IPS-NIHi11 (cell line): ENCODE measurements around the gene WRAP73.

Experiments used
- DNase-seq: peaks from one replicate; pipeline ENCODE4 v3.0.0; 2012; ENCODE audit warnings: mixed read lengths, low spot score

Gene WRAP73, protein sequence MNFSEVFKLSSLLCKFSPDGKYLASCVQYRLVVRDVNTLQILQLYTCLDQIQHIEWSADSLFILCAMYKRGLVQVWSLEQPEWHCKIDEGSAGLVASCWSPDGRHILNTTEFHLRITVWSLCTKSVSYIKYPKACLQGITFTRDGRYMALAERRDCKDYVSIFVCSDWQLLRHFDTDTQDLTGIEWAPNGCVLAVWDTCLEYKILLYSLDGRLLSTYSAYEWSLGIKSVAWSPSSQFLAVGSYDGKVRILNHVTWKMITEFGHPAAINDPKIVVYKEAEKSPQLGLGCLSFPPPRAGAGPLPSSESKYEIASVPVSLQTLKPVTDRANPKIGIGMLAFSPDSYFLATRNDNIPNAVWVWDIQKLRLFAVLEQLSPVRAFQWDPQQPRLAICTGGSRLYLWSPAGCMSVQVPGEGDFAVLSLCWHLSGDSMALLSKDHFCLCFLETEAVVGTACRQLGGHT

DNA sequence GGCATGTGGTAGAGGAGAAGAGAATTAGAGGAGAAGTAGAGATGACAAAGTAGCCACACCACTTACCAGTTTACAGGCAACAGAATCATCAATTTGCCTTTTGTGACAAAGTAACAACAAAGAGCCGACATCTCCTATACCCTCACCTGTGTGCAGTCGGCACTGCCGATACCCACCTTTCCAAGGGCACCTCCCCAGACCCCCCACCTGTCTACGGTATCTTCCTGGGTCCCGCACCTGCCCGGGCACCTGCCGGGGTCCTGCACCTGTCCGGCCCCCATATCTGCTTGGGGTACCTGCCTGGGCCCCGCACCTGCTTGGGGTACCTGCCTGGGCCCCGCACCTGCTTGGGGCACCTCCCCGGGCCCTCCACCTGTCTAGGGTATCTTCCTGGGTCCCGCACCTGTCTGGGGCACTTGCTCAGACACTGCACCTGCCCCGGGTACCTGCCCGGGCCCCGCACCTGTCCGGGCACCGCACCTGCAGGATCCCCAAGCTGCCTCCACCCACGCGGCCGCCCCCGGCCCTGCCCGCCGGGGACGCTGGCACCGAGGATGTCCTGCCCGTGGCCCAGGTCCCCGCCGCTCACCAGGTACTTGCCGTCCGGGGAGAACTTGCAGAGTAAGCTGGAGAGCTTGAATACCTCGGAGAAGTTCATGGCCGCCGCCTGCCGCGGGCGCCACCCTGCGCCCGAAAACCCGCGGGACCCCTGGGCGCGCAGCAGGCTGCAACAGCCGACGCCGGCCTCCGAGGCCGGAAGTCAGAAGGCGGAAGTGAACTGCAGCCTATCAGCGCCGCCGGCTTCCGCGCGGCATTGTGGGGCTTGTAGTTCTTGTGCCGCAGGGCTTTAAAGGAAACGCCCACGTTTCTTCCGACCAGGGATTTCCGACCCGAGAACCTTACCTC lies at the start of gene WRAP73:
Gene WRAP73 (minus strand): TSS at position 762 of the 906 bp plus-strand sequence. CDS start 104 bp downstream, at position 658.
- DNase-seq, result peak; percentile 94

DNA sequence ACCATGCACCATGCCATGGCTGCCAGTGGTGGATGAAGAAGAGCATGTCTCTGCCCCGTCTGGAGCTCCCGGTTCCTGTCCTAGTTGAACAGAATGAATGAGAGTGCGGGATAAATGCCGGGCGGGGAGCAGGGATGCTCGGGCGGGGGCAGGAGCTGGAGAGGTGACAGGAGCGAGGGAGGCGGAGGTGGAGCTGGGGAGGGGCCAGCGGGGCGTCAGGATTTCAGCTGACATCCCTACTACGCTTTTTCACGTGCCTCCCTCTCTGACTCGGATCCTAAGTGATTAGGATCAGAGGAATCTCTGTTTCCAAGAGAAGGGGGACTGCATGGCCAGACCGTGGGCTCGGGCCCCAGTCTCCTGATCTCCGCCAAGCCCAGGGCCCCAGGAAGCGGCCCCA lies 49.7 kb upstream of the WRAP73 start:
- no peak for DNase-seq

DNA sequence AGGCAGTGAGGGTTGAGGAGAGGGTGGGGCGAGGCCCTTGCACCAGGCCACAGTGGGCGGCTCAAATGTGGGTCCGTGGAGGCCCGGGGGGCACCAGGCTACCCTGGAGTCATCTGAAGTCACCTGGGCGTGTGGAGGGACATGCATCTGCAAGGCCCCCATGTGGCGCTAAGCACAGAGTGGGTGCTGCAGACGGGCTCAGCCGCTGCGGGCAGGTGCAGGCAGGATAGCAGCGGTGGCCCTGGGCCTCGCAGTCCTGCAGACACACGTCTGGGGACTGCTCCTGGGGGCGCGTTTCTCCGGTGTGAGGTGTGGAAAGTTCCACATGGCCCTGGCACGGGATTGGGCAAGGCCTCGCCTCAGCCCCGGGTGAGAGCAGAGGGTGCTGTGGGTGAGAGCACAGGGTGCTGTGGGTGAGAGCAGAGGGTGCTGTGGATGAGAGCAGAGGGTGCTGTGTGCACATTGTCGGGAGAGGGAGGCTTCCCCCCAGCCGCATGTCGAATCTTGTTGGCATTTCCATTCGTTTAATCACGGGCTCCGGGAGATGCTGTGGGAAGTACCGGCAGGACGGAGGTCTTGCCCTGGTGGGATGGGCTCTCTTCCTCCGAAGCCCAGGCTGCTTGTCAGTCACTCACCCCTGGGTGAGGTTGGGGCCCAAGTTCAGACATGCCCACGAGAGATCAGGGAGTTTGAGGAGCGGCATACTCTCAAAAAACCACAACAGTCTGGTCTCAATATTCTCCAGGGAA lies 48.9 kb upstream of the WRAP73 start:
- DNase-seq, result no peak

DNA sequence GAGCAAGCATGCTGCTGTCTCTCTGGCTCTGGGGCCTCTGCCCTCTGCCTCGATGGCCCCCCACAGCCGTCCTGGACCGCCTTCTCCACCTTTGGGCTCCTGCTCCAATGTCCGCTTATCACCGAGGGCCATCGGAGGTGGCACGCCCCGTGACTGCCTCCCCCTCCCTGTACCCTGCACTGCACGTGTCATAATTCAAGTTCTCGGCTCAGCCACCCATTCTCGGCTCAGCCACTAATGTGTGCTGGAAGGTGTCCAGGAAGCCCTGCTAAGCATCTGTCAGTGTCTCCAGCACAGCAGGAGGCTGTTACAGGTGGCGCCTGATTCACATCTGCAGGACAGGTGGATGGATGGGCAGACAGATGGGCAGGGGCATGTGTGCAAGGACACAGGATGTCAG lies 47.9 kb upstream of the WRAP73 start:
- no peak for DNase-seq

DNA sequence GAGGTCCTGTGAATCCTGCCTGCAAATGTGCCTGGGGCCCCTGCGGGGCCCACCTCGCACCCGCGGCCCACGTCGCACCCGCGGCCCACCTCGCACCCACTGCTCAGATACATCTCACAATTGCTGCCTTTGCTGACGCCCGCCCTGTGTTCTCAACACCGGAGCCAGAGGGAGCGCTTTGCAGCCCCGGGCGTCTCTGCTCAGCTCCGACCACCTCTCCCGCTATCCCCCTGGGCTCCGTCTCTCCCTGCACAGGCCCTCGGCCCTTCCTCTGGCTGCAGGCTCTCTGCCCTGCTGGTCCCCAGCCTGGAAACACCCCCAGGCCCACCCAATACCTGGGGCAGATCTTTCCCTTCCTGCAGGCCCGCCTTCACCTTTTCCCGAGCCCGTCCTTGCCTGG lies 47.2 kb upstream of the WRAP73 start:
- no peak for DNase-seq

DNA sequence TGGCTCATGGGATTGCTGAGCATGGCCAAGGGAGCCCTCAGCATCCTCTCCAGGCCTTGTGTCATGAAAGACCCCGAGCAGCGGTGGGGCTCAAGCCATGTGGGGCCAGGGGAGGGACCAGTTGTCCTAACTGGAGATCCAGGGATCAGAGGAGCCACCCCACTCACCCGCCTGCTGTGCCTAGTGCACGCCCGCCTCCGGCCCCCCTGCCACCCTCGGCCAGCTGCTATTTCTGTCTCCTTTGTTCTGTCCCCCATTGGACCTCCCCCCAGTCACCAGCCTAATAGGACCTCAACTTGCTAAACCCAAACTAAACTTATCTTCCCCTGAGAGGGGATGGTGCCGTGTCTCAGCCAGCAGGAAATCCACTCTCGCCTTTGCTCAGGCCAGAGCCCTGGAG lies 46.8 kb upstream of the WRAP73 start:
- DNase-seq, result no peak

DNA sequence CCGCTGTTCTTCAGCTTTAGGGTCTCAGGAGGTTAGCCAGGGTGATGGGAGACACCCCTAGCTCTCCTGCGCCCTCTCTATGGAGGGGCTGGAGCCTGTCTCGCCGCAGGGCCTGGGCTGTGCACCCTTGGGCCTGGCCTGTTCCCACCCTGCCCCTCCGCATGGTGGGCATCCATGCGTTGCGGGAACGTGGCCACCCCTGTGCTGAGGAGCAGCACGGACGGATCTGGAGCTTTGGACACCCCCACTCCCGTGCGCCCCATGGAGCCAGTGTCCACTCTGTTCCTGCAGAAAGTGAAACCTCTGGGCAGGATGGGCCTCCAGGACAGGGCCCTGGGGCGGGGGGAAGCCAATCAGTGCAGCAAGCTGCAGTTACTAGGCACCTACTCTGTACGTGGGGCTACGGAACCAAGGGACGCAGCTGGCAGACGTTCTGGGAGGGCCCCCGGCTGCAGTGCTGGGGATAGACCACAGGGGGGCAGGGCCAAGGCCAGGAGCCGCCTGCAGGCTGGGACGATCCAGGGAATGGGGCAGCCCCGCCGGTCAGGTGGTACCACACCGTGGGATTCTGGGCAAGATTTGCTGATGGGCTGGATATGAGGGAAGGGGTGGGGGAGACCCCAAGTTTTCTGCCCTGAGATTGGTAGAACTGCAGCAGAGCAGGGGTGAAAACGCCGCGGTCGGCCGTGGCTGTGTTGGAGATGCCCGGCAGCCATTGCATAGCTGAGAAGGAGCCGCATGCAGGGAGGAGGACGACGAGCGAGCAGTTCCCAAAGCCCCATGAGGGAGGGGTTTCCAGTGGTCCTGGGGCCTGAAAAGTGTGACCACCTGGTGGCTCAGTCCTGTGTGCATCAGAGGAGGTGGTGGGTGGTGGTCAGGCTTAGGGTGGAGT lies 45.7 kb upstream of the WRAP73 start:
- DNase-seq, result peak; percentile 95

DNA sequence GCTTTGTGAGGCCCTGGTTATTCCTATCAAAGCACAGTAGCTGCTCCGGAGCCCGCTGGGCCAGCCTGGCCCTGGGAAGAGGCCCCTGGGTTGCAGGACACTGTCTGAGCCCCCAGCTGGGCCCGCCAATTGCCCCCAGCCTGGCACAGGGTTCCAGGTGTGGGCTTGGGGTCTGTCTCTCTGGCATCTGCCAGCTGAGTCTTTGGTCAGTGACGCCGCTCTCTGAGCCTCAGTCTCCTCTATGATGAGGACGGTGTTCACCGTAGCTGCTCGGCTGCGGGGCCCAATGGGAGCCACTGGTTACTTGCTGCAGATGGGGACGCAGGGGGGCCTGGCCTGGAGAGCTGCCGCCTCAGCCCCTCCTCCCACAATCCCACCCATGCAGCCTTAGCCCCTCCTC lies 43.4 kb upstream of the WRAP73 start:
- DNase-seq, result no peak

DNA sequence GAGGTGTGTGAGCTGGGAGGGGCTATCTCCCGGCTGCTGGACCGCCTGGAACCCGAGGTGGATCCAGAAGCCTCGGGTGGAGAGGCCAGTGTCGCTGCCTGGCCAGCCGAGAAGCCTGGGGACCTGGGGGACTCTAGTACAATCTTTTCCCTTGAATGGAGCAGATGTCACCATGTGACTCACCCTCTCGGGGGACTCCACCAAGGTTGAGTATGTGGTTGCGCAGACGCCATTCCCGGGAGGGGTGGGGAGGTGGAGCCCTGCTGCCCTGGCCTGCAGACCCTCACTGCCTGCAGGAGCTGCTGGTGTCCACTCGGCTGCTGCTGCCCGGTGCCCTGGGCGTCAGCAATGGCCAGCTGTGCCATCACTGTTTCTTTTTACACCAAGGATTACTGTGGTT lies 42.7 kb upstream of the WRAP73 start:
- no peak for DNase-seq

DNA sequence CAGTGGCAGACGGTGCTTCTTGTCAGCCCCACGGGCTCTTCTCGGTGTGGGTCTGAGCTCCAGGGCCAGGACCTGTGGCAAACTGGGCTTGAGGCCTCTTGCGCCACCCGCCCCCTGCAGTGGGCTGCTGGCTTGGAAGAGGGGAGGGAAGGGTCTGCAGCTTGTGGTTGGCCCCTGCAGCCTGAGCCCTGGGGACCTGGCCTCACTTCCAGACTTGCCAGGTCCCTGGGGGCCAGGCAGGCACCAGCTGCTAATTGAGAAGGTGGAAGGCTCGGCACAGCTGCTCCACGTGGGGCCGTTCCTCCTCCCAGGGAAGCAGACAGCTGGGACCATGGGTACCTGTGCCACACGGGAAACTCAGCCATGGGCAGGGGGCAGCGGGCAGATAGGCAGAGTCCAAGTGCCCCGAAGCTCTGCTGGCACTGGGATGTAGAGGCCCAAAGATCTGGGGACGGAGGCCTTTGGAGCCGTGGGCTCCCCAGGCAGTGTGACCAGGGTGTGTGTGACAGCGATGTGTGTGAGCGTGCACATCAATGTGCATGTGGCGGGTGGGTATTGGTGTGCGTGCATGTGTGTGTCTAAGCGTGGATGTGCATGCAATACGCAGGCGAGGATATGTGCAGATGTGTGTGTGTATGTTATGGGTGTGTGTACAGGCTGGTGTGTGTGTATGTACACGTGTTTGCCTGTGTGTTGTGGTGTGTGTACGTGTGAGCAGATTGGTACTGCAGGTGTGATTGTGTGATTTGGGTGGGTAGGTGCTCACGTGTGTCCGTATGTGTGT lies 41.7 kb upstream of the WRAP73 start:
- DNase-seq, result no peak

DNA sequence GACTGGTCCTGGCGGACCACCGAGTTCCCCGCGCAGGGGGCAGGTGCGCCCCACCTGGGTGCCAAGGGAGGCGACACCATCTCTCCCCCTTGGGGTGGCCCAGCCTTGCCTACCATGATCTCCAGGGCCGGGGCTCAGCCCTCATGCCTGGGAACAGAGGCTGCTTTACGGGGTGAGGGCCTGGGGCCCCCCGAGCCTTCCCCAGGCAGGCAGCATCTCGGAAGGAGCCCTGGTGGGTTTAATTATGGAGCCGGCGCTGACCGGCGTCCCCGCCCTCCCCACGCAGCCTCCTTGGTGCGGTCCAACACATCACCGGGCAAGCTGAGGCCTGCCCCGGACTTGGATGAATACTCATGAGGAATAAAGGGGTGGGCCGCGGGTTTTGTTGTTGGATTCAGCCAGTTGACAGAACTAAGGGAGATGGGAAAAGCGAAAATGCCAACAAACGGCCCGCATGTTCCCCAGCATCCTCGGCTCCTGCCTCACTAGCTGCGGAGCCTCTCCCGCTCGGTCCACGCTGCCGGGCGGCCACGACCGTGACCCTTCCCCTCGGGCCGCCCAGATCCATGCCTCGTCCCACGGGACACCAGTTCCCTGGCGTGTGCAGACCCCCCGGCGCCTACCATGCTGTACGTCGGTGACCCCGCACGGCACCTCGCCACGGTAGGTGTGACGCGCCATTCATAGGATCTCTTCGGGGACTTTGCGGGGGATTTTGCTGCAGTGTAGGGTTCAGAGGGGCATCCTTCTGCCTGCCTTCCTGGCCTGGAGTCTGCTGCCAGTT lies 40.6 kb upstream of the WRAP73 start:
- DNase-seq, result no peak

DNA sequence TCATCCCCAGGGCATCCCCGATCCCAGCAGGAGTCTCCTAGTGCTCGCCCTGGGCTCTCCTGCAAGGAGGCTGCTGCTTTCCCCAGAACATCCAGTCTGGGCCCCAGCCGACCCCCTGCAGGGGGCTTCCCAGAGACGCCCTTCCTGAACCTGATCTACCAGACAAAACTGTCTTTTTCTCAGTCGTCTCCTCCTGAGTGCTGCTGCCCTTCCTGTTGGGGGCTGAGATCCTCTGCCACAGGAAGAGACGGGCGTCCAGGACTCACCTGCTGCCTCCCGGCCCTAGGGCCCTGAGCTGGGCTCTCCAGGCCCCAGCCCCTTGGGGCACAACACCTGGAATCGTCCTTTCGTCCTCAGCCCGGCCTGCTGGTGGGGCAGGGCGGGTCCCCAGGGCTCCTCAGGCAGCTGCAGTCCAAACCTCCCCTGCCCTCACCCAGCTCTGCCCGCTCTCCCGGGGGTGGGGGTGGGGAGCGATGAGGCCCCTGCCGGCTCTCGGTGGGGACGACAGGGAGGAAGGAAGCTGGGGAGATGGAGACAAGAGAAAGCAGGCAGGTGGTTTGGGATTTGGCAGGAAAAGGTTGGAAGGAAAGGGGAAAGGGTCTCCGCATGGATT lies 39.3 kb upstream of the WRAP73 start:
- peak; percentile 55 for DNase-seq

DNA sequence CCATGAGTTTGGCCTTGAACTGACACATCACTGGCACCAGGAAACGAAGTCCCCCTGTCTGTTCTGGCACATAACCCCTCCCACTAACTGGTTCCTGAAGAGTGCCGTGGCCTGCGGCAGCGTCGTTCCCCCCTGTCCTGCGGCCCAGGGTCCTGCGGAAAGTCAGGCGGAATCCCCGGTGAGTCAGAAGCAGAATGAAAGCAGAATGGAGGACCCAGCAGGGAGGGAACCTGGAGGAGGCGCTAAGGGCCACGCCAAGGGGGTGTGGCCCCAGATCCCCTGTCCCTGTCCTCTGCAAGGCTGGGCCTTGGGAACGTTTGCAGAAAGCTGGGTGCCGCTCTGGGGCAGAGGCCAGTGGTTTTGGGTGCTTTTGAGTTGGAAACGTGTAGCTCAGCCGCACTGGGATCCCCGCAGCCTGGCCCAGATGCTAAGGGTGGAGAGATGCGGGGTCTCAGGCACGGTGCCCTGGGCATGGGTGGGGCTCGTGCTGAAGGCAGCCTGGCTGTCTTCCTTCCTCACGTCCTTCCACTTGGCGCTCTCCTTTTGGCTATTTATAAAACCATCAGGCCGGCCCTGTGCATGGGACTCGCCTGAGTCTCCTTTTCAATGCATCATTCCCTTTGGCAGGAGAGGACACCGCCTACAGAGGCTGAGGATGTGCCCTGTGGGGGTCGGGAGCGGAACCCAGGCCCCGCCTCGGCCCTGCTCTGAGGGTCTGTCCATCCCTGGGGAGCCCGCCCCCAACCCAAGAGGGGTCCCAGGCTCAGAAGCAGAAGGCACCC lies 38.6 kb upstream of the WRAP73 start:
- peak; percentile 68 for DNase-seq

DNA sequence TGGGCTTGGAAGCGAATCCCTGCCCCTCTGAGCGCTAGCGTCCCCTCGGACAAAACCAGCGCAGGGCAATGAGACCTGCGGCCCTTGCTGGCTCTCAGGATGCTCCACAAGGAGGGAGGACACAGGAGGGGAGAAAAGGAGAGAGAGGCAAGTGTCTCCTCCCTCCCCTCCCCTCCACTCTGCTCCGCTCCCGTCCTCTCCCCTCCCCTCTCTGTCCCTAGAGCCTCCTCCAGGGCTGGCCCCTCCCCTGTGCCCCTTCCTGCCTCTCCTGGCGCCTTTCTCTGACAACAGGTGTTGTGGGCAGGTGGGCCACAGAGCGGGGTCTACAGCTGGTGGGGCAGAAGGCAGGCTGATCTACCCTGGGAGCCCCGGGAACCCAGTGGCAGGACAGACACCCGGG lies 37.6 kb upstream of the WRAP73 start:
- no peak for DNase-seq

DNA sequence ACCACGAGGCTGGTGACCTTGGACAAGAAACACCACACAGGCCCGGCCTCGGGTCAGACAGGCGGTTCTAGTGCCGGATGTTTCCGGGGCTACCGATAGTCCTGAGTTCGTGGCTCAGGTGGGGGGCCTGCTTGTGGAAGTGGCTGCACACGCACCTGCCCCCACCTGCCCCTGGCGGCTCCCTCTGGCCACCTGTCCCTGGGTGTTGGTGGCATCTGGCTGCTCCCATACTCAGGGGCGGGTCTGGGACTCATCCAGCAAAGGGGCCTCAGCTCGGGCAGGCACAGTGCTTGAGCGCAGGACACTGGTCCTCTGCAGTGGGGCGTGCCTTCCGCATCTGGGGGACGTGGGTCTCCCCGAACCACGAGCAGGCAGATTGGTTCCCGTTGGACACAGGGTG lies 36.0 kb upstream of the WRAP73 start:
- no peak for DNase-seq

DNA sequence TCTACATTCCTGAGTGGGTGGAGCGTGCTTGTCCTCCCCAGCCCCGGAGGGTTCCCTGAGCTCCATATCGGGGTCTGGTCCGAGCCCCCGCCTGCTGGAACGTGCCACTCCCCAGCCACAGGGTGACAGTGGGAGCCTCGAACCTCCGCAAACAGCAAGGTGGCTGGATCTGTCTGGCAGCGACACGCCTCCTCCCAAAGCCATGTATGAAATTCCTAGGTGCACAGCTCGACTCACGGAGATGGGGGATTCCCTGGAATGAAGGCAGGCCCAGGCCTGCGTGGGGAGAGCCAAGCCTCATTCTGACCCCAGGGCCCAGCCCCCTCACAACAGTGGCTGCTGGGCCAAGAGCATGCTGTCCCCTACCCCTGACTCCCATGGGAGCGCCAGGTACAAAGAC lies 35.3 kb upstream of the WRAP73 start:
- DNase-seq, result no peak

DNA sequence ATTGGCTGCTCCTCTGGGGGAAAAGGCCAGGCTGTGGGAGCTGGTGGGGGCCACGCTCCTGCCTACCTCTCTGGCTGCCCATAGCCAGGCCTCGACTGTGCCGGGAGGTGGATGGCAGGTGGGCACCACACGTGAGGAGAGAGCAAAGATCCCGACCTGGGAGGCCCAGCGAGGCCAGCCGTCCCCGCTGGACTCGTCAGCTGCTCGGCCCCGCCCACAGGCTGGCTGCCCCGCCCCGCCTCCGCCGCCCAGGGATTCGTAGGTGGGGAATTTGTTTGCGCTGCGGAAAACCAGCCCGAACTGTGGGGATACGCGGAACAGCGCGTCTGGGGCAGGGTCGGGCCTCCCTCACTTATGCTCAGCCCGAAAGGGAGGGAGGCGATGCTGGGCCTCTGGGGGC lies 34.1 kb upstream of the WRAP73 start:
- DNase-seq, result peak; percentile 84

DNA sequence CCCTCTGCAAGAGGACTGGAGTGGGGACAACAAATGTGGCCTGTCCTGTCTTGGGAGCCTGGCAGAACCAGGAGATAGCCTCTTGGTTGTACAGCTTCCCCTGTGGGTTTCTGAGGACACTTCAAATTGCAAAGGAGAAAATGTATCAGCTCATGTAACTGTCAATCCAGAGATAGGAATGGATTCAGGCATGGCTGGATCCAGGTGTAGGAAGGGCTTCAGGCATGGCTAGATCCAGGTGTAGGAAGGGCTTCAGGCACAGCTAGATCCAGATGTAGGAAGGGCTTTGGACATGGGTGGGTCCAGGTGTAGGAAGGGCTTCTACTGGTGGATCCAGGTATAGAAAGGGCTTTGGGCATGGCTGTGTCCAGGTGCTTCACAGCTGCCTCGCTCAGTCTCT lies 33.3 kb upstream of the WRAP73 start:
- no peak for DNase-seq
